Fibroblast of the aortic adventitia (primary cell): ENCODE data around the gene RNF126. TPM values are rescaled to one million over a fixed set of nuclear protein-coding genes. Genes with fewer than 3 reads are reported as not detected.
A peak's percentile ranks its signal among the peaks of the same experiment; 100 is the strongest.

Experiments used
- DNase-seq: peaks from one replicate; pipeline ENCODE4 v3.0.0-alpha.2; 2010; ENCODE audit warnings: low read depth
- H3K4me3 ChIP-seq: 2 replicates; pipeline ENCODE4 v1.5.1; 2011; ENCODE audit warnings: low read depth, mild to moderate bottlenecking, control low read depth, low read length, moderate library complexity
- total RNA-seq: library from RNA; depleted of rRNA; stranded (reverse); fragments of >200 nt; gene quantifications from 2 replicates; pipeline ENCODE4 v1.2.3, GENCODE V29; 2012; ENCODE audit warnings: low replicate concordance
- TF ChIP-seq, protein P1 (sequence below): IDR thresholded peaks from 2 replicates; pipeline ENCODE4 v1.5.1; 2011; ENCODE audit warnings: mild to moderate bottlenecking, low read length, control low read depth, inconsistent platforms; ENCODE audit not compliant: insufficient read depth

The RNF126 gene
- total RNA-seq, 1 donor, result 28.9 TPM

DNA sequence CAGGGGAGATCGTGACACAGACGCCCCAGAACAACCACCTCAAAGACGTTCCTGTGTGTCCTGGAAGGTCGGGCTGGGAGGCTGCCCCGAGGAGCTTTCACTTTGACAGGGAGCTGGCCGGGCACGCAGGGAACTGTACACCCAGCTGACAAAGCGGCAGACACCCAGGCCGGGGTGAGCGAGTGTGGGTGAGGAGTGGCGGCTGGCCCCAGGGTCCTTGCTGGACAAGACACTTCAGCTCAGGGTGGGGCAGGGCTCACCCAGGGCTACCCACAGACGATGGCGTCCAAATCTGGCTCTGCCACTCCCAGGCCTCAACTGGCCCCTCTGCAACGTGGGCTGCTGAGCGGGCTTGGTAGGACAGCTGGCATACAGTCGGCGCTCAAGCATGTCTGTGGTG lies 21.3 kb downstream of the RNF126 start:
- TF ChIP-seq, protein P1, sequence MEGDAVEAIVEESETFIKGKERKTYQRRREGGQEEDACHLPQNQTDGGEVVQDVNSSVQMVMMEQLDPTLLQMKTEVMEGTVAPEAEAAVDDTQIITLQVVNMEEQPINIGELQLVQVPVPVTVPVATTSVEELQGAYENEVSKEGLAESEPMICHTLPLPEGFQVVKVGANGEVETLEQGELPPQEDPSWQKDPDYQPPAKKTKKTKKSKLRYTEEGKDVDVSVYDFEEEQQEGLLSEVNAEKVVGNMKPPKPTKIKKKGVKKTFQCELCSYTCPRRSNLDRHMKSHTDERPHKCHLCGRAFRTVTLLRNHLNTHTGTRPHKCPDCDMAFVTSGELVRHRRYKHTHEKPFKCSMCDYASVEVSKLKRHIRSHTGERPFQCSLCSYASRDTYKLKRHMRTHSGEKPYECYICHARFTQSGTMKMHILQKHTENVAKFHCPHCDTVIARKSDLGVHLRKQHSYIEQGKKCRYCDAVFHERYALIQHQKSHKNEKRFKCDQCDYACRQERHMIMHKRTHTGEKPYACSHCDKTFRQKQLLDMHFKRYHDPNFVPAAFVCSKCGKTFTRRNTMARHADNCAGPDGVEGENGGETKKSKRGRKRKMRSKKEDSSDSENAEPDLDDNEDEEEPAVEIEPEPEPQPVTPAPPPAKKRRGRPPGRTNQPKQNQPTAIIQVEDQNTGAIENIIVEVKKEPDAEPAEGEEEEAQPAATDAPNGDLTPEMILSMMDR, result no peak
- DNase-seq, result no peak
- H3K4me3 ChIP-seq, result no peak overlapping the region

DNA sequence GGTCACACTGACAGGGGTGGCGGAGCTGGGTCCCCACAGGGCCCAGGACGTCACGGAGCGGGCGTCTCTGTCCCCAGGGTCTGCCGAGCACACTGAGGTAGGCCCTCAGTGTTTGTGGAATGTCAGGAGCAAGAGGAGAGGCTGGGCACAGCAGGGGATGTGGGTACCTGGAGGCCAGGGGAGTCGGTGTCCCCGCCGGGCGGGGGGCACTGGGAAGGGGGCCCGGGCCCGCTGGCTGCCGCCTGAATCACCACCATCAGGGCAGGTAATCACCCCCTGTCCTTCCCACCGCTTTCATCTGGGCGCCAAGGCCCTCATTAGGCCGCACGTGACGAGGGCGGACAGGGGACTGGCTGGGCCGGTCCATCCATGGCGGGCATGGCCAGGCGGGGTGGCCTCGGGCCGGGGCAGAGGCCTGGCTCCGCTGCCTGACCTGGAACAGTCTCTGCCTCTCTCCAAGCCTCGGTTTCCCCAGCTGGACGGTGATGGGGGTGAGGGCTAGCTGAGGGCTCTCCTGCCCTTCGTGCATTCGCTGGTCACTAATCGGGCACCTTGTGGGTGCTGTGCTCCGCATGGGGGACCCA lies 22.3 kb downstream of the RNF126 start:
- no peak for DNase-seq
- TF ChIP-seq, protein P1, result no peak

DNA sequence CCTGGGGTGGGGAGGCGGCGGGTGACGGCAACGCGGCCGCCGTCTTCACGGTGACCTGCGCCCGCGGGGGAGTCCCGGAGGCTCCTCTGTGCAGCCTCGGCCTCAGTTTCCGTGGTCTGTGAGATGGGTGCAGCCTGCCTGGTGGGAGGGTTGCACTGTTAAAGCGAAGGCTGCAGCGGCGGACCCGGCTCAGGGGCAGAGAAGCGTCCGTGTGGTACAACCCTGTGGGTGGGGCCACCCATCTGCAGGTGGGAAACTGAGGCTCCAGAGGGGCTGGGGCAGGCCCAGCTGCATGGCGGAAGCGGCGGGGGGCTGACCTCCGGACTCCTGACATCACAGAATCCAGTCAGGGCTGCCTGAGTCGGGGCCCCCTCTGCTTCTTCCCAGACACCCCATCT lies 22.9 kb downstream of the RNF126 start:
- peak overlapping the region; percentile 51 for H3K4me3 ChIP-seq
- TF ChIP-seq, protein P1, result no peak
- DNase-seq, result no peak

More for the DNA sequence above, 22.3 kb downstream of the RNF126 start:
- no peak overlapping the region for H3K4me3 ChIP-seq

DNA sequence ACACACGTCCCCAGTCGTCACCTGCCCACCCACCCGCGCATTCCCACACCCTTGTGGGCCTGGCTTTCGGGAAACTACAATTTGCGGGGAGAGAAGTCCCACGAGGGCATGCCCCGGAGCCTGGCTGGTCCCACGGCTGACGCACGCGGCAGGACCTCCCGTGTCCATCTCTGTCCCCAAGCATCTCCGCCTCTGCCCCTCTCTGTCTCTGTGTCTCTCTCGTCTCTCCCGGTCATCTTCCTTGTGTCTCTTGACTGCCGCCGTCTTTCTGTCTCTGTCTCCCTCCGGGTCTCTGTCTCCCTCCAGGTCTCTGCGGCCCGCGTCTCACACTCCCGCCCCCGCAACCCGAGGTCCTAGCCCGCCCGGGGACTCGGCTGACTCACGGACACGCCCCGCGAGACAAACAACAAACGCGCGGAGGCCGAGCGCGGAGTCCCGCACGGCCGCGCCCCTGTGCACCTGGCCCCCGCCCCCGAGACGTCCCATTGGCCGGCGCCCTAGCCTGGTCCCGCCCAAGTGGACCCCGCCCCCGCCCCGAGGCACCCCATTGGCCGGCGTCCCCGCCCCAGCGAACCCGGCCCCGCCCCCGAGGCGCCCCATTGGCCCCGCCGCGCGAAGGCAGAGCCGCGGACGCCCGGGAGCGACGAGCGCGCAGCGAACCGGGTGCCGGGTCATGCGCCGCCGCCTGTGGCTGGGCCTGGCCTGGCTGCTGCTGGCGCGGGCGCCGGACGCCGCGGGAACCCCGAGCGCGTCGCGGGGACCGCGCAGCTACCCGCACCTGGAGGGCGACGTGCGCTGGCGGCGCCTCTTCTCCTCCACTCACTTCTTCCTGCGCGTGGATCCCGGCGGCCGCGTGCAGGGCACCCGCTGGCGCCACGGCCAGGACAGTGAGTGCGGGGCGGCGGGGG lies 23.5 kb downstream of the RNF126 start, which contains the start of gene FGF22:
Gene FGF22, plus strand, starts transcription at position 627 of the 908 bp plus-strand sequence. Its CDS starts 47 bp downstream, at position 674.
- DNase-seq, result peak; percentile 68
- TF ChIP-seq, protein P1, result no peak
- H3K4me3 ChIP-seq, result peak within 1 kb of the TSS; percentile 60

DNA sequence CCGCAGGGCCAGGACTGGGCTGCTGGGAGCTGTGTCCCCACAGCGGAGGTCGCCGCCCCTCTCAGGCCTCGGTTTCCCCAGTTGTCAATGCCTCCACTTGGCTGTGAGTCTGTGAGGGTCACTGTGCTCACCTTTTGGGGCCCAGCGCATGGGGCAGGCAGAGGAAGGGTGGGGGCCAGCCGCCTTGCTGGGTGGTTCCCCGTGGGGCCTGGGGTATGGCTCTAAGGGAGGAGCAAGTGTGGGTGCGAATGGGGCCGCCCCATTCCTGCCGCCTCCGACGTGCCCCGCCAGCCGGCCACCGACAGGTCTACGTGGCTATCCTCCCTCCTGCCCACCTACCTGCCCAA lies 24.1 kb downstream of the RNF126 start:
- no peak for DNase-seq
- H3K4me3 ChIP-seq, result peak overlapping the region; percentile 60
- TF ChIP-seq, protein P1, result no peak

DNA sequence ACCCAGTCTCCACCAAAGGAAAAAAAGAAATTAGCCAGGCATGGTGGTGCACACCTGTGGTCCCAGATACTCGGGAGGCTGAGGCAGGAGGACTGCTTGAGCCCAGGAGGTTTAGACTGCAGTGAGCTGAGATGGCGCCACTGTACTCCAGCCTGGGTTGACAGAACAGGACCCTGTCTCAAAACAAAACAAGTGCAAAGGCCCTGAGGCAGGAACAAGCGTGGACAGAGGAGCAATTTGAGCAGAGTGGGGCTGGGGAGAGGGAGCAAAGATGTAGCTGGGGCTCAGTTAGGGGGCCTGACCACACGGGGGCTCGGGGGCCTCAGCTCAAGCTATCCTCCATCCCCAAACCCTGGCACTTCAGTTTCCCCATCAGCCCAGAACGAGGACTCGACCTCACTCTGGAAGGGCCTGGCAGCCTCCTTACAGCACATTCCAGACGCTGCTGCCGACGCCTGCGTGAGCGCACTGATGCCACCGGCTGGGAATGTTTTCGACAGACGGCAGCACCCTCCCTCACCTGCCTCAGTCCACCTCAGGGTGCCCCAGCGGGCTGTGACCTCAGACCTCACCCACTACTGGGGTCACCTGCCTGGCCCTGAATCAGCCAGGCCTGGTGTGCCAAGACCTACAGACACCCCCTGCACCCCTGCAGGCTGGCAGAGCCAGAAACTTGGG lies 27.9 kb downstream of the RNF126 start:
- no peak for DNase-seq
- no peak overlapping the region for H3K4me3 ChIP-seq
- TF ChIP-seq, protein P1, result no peak
